ENCODE results near the gene ZNF787. TPM values are rescaled to one million over a fixed set of nuclear protein-coding genes. Genes with fewer than 3 reads are reported as not detected.
"Not testable (repeated sequence)": the region's sequence is repeated elsewhere in the genome, so short reads cannot be mapped to it uniquely, and the experiment has no call there.

The ZNF787 gene
- total and polyA plus RNA-seq, 9 donors: 3.0 to 36.8 (median 25.8) TPM

DNA sequence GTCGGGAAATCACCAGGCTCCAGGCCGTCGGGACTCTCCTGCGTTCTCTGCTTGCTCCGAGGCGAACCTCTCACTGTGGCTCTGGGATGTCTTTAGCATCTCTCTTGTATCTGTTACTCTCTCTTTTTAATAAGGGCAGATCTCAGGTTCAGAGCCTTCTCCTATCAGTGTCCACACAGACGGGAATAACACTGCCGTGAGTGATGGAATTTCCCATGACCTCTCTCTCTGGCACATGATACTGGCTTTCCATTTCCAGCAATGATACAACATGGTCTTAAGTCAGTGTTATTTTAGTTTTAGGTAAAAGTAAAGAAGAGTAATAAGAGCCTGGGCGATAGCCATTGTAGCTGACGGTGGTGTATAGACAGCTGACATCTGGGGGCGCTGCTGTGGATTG is 29.3 kb upstream of the ZNF787 start:
- H3K4me1 ChIP-seq (ENCODE audit: insufficient read depth): peaks cover 12% of the 10 kb centered on the region
- no peak for TF ChIP-seq EP300 (IDR thresholded peaks at IDR 0.05)
- TF ChIP-seq POLR2A (IDR thresholded peaks at IDR 0.05): no peak
- TF ChIP-seq CTCF (IDR thresholded peaks at IDR 0.05): no peak
- H3K27me3 ChIP-seq: no peaks in the 10 kb centered on the region
- no peak overlapping the region for H3K4me3 ChIP-seq
- H3K36me3 ChIP-seq: no peaks in the 10 kb centered on the region
- no peak for DNase-seq
- intact Hi-C loops (cut with DNase I): no loop called here
- WGBS, 3 donors: 78 to 82% (median 79%) methylated on average over 11 of the region's 11 CpGs
- H3K9me3 ChIP-seq: no peaks in the 10 kb centered on the region
- no peak overlapping the region for H3K27ac ChIP-seq

DNA sequence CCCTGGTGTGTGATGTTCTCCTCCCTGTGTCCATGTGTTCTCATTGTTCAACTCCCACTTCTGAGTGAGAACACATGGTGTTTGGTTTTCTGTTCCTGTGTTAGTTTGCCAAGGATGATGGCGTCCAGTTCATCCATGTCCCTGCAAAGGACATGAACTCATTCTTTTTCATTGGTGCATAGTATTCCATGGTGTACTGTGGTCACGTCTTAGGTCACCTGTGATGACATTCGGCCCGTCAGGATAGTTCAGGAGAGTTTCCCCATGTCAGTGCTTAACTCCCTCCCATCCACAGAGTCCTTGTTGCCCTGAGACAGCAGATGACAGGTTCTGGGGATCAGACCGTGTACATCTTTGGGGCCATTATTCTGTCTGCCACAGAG is 28.6 kb upstream of the ZNF787 start:
- intact Hi-C loops (cut with DNase I): loop anchor here in 1 of 4 donors (10.0 kb wide), 1 partner anchor 155 kb away; no protein-coding TSS in a partner anchor
- Histone ChIP-seq H3K9me3 (no peaks in the 10 kb centered on the region), H3K36me3 (no peaks in the 10 kb centered on the region), H3K27ac (no peak overlapping the region), H3K4me1 (ENCODE audit: insufficient read depth) (peaks cover 12% of the 10 kb centered on the region), H3K27me3 (no peaks in the 10 kb centered on the region), H3K4me3 (no peak overlapping the region)
- DNase-seq: no peak
- TF ChIP-seq EP300 (IDR thresholded peaks at IDR 0.05): no peak
- no peak for TF ChIP-seq POLR2A (IDR thresholded peaks at IDR 0.05)
- TF ChIP-seq CTCF (IDR thresholded peaks at IDR 0.05): no peak
- 87 to 94% (median 91%) methylated on average over 5 of the region's 5 CpGs for WGBS, 3 donors

DNA sequence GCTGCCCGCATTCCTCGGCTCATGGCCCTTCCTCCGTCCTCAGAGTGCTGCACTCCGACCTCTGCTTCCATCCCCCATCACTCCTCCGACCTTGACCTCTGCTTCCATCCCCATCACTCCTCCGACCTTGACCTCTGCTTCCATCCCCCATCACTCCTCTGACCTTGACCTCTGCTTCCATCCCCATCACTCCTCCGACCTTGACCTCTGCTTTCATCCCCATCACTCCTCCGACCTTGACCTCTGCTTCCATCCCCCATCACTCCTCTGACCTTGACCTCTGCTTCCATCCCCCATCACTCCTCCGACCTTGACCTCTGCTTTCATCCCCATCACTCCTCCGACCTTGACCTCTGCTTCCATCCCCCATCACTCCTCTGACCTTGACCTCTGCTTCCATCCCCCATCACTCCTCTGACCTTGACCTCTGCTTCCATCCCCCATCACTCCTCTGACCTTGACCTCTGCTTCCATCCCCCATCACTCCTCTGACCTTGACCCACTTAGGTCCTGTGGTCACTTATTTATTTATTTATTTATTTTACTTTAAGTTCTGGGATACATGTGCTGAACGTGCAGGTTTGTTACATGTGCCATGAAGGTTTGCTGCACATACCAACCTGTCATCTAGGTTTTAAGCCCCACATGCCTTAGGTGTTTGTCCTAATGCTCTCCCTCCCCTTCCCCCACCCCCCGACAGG is 28.0 kb upstream of the ZNF787 start:
- H3K4me3 ChIP-seq: not testable (repeated sequence)
- 86 to 87% (median 86%) methylated on average over 12 of the region's 12 CpGs for whole genome bisulfite sequencing, 3 donors
- intact Hi-C loops (cut with DNase I): loop anchor here in 1 of 4 donors (10.0 kb wide), 1 partner anchor 156 kb away; no protein-coding TSS in a partner anchor

GRCh38 chr19:56148096-56148495 is 27.0 kb upstream of the ZNF787 start:
- no peak overlapping the region for H3K27ac ChIP-seq
- H3K9me3 ChIP-seq: no peaks in the 10 kb centered on the region
- no peak for DNase-seq
- H3K4me1 ChIP-seq (ENCODE audit: insufficient read depth): peaks cover 12% of the 10 kb centered on the region
- WGBS, 3 donors: 95% methylated on average over 15 of the region's 15 CpGs
- no peaks in the 10 kb centered on the region for H3K36me3 ChIP-seq
- TF ChIP-seq CTCF (IDR thresholded peaks at IDR 0.05): no peak
- no peak for TF ChIP-seq EP300 (IDR thresholded peaks at IDR 0.05)
- no peak for TF ChIP-seq POLR2A (IDR thresholded peaks at IDR 0.05)
- no peaks in the 10 kb centered on the region for H3K27me3 ChIP-seq
- intact Hi-C loops (cut with DNase I): loop anchor here in 1 of 4 donors (10.0 kb wide), 1 partner anchor 157 kb away; no protein-coding TSS in a partner anchor
- H3K4me3 ChIP-seq: no peak overlapping the region

More for the DNA sequence above, 28.0 kb upstream of the ZNF787 start:
- not testable (repeated sequence) for H3K27ac ChIP-seq, DNase-seq, H3K36me3 ChIP-seq, H3K9me3 ChIP-seq, H3K27me3 ChIP-seq
- H3K4me1 ChIP-seq (ENCODE audit: insufficient read depth): peaks cover 12% of the 10 kb centered on the region

DNA sequence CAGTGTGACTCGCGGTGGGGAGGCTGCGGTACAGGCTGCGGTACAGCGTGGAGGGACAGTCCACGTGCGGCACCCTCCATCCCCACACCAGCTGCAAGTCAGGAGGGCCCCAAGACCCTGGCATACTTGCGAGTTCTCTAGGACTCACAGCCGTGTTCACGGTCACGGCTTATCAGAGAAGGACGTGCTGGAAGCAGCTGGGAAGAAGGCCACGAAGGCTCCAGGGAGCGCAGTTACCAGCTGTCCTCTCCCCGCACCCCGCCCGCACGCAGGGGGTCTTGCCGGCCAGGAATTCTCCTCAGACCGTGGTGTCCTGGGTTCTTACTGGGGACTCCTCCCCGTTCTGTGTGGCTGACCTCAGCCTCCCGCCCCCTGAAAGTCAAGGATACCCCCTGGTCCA is 26.2 kb upstream of the ZNF787 start:
- no peaks in the 10 kb centered on the region for H3K27me3 ChIP-seq
- no peaks in the 10 kb centered on the region for H3K36me3 ChIP-seq
- peak in 1 of 5 donors; percentile 66 for DNase-seq
- TF ChIP-seq CTCF (IDR thresholded peaks at IDR 0.05) (no peak), EP300 (IDR thresholded peaks at IDR 0.05) (no peak), POLR2A (IDR thresholded peaks at IDR 0.05) (no peak)
- intact Hi-C loops (cut with DNase I): loop anchor here in 1 of 4 donors (10.0 kb wide), 1 partner anchor 157 kb away; no protein-coding TSS in a partner anchor
- H3K4me3 ChIP-seq: no peak overlapping the region
- H3K27ac ChIP-seq: no peak overlapping the region
- 37 to 78% (median 48%) methylated on average over 19 to 22 of the region's 22 CpGs for WGBS, 3 donors
- H3K9me3 ChIP-seq: no peaks in the 10 kb centered on the region
- peaks cover 14% of the 10 kb centered on the region for H3K4me1 ChIP-seq (ENCODE audit: insufficient read depth)

All from ovary (tissue), 9 donors.